Mesodermal cell (in vitro differentiated cells): Measurements from ENCODE around the gene KLK11.

Experiments used
- H3K27ac ChIP-seq: 2 replicates; pipeline ENCODE4 v1.7.0; 2013; ENCODE audit warnings: mild to moderate bottlenecking, low read depth, low read length, moderate library complexity; ENCODE audit not compliant: severe bottlenecking
- H3K36me3 ChIP-seq: 2 replicates; pipeline ENCODE4 v1.7.1; 2013; ENCODE audit warnings: mild to moderate bottlenecking, low read length, moderate library complexity; ENCODE audit not compliant: control insufficient read depth, insufficient read depth
- H3K4me1 ChIP-seq: one replicate; pipeline ENCODE4 v1.7.1; 2013; ENCODE audit warnings: mild to moderate bottlenecking, low read length; ENCODE audit not compliant: insufficient read depth, control insufficient read depth, poor library complexity, severe bottlenecking
- H3K4me3 ChIP-seq: 2 replicates; pipeline ENCODE4 v1.7.0; 2013; ENCODE audit warnings: low read length, control low read depth, mild to moderate bottlenecking; ENCODE audit not compliant: insufficient read depth, poor library complexity, severe bottlenecking; ENCODE audit errors: extremely low read depth
- H3K9me3 ChIP-seq: 2 replicates; pipeline ENCODE4 v1.7.1; 2013; ENCODE audit warnings: mild to moderate bottlenecking, low read length, moderate library complexity; ENCODE audit not compliant: control insufficient read depth
- WGBS, 2 experiments: methylation state at CpG; one replicate each; pipeline ENCODE4 v1.1.5; 2013; ENCODE audit warnings: missing lambda C conversion rate in 2 of 2; ENCODE audit not compliant: insufficient coverage in 2 of 2; 5-methylcytosine and 5-hydroxymethylcytosine counted together

KLK11 gene

DNA sequence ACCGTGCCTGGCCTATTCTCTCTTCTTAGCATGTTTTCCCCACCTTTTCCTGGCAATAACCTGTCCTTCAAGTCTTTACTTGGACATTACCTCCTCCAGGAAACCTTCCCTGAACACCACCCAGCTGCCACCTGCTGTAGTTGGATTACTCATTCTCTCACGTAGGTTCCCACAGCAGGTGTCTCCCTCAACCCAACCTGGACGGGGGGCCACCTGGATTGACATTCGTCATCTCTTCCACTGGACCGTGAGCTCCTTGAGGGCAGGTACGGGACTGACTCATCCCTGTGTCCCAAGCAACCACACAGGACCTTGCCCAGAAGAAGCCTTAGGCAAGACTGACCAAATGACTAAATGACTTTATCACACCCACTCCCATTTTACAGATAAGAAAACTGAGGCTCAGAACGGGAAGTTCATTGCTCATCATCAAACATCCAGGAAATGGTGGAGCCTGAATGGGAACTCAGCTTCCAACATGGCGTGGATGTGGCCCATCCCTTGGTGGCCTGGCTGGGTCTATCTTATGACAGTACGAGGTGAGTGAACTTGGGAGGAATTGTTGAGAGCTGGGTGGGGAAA lies 53.5 kb downstream of the KLK11 start:
- Histone ChIP-seq H3K9me3 (no peaks in the 10 kb centered on the region), H3K27ac (no peak overlapping the region), H3K4me3 (no peak overlapping the region), H3K4me1 (peaks cover 6% of the 10 kb centered on the region), H3K36me3 (no peaks in the 10 kb centered on the region)
- 75 to 82% methylated on average over 6 to 9 of the region's 9 CpGs for WGBS, 2 experiments
